ENCODE data around the gene ERICH4.
"Not testable (repeated sequence)": the region's sequence is repeated elsewhere in the genome, so short reads cannot be mapped to it uniquely, and the experiment has no call there.

- not testable (repeated sequence) for TF ChIP-seq CTCF (conservative IDR thresholded peaks at IDR 0.05; ENCODE audit: low read depth, low read length); POLR2A (IDR thresholded peaks at IDR 0.05; ENCODE audit: low read depth, low read length)
These were observed 20.6 kb downstream of the ERICH4 start for GRCh38 chr19:41463257-41464256.
